H1 (cell line): ENCODE results near the gene CREB3L1.

ENCODE experiments used
- ATF2 ChIP-seq: IDR thresholded peaks from 2 replicates; pipeline ENCODE4 v1.6.1; 2012; ENCODE audit warnings: low read length, inconsistent platforms
- BCL11A ChIP-seq, 2 experiments: IDR thresholded peaks; one replicate each; pipeline ENCODE4 v1.6.1; 2011; ENCODE audit warnings: low read depth in 2 of 2, low read length in 2 of 2, mild to moderate bottlenecking in 2 of 2
- CHD2 ChIP-seq: IDR thresholded peaks from 2 replicates; pipeline ENCODE4 v1.6.1; 2012; ENCODE audit warnings: low read length, improper control_type of control experiment
- CTCF ChIP-seq, 3 experiments: IDR thresholded peaks; 1 replicate in 2 of 3; 2 replicates in 1 of 3; pipeline versions ENCODE4 v1.5.1 to v1.6.1; 2011; ENCODE audit warnings: low read length in 3 of 3, mild to moderate bottlenecking in 3 of 3, inconsistent platforms in 2 of 3, low read depth in 1 of 3, moderate library complexity in 1 of 3; ENCODE audit not compliant: insufficient read depth in 1 of 3; ENCODE audit errors: control extremely low read depth in 1 of 3
- EP300 ChIP-seq, 2 experiments: IDR thresholded peaks; 1 replicate in 1 of 2; 2 replicates in 1 of 2; pipeline ENCODE4 v1.6.1; 2011 to 2012; ENCODE audit warnings: low read depth in 2 of 2, low read length in 2 of 2, mild to moderate bottlenecking in 2 of 2, borderline replicate concordance in 1 of 2, inconsistent platforms in 1 of 2, moderate library complexity in 1 of 2
- GABPA ChIP-seq: IDR thresholded peaks from 2 replicates; pipeline ENCODE4 v1.6.1; 2011; ENCODE audit warnings: mild to moderate bottlenecking, low read length, moderate library complexity, borderline replicate concordance; ENCODE audit not compliant: insufficient read depth
- HDAC6 ChIP-seq: IDR thresholded peaks from one replicate; pipeline ENCODE4 v1.7.1; 2012; ENCODE audit warnings: low read depth, mild to moderate bottlenecking, inconsistent platforms, low read length, moderate library complexity
- POLR2A ChIP-seq, 2 experiments: IDR thresholded peaks; 1 replicate in 1 of 2; 2 replicates in 1 of 2; pipeline ENCODE4 v1.6.1; 2011; ENCODE audit warnings: low read depth in 2 of 2, low read length in 2 of 2, mild to moderate bottlenecking in 2 of 2; ENCODE audit errors: control extremely low read depth in 1 of 2
- RFX5 ChIP-seq: IDR thresholded peaks from 2 replicates; pipeline ENCODE4 v1.6.1; 2011; ENCODE audit warnings: low read depth, low read length, improper control_type of control experiment, borderline replicate concordance
- TBP ChIP-seq: IDR thresholded peaks from 2 replicates; pipeline ENCODE4 v1.6.1; 2011; ENCODE audit warnings: low read depth, low read length, improper control_type of control experiment
- TEAD4 ChIP-seq: IDR thresholded peaks from 2 replicates; pipeline ENCODE4 v1.6.1; 2012; ENCODE audit warnings: low read depth, low read length, inconsistent platforms, mixed read lengths

- TF ChIP-seq HDAC6 (no peak), CTCF (IDR thresholded peaks at IDR 0.05; ENCODE audit: control extremely low read depth in 1 of 3, insufficient read depth in 1 of 3, low read depth in 1 of 3, low read length in 3 of 3) (no peak), EP300 (IDR thresholded peaks at IDR 0.05; ENCODE audit: borderline replicate concordance in 1 of 2, low read depth in 2 of 2, low read length in 2 of 2) (no peak), CHD2 (no peak), TEAD4 (no peak), GABPA (no peak), POLR2A (IDR thresholded peaks at IDR 0.05; ENCODE audit: control extremely low read depth in 1 of 2, low read depth in 2 of 2, low read length in 2 of 2) (no peak), BCL11A (IDR thresholded peaks at IDR 0.05; ENCODE audit: low read depth in 2 of 2, low read length in 2 of 2) (no peak), RFX5 (no peak), ATF2 (no peak), TBP (no peak)
Measured at GRCh38 chr11:46337626-46338345, 60.3 kb downstream of the CREB3L1 start.
